Activated T-helper 1 cell treated with anti-CD3 and anti-CD28 coated beads, Interleukin-12 subunit alpha, Interleukin-12 subunit beta, Interleukin-2, Interleukin-4 antibody, amounts not matched to agents 30 ng/mL and 10 ng/mL and 1 ng/mL, durations not matched to agents 14 hours and 24 hours and 36 hours (primary cell): Measurements from ENCODE around the gene GARS1. TPM values are rescaled to one million over a fixed set of nuclear protein-coding genes. Genes with fewer than 3 reads are reported as not detected.

Experiments
- DNase-seq: peaks from one replicate; pipeline ENCODE4 v3.0.0; 2021; ENCODE audit warnings: low spot score
- H3K27ac Mint-ChIP-seq: one replicate; pipeline ENCODE4 v1.8.0; 2021; ENCODE audit warnings: mild to moderate bottlenecking, mixed read lengths
- H3K27me3 Mint-ChIP-seq: one replicate; pipeline ENCODE4 v1.8.0; 2022; ENCODE audit warnings: mild to moderate bottlenecking, moderate library complexity, mixed read lengths; ENCODE audit not compliant: insufficient read depth
- H3K36me3 Mint-ChIP-seq: one replicate; pipeline ENCODE4 v1.8.0; 2021; ENCODE audit warnings: low read depth, mixed read lengths
- H3K4me1 Mint-ChIP-seq: one replicate; pipeline ENCODE4 v1.8.0; 2021; ENCODE audit warnings: low read depth, mixed read lengths
- H3K4me3 Mint-ChIP-seq: one replicate; pipeline ENCODE4 v1.8.0; 2021; ENCODE audit warnings: mild to moderate bottlenecking, moderate library complexity, mixed read lengths
- H3K9me3 Mint-ChIP-seq: one replicate; pipeline ENCODE4 v1.8.0; 2021; ENCODE audit warnings: mixed read lengths
- intact Hi-C: fragments of 100-400 bp; cut with micrococcal nuclease; formaldehyde crosslinking; loops from one replicate; pipeline ENCODE4 v1.15.1; 2024
- total RNA-seq: library from RNA; stranded (reverse); gene quantifications from 2 replicates; pipeline ENCODE4 v1.2.3, GENCODE V29; 2022

GARS1 gene
- total RNA-seq, 1 donor from 2014 or later = 250 TPM

- H3K4me1 Mint-ChIP-seq = no peaks in the 10 kb centered on the region
- no peaks in the 10 kb centered on the region for H3K9me3 Mint-ChIP-seq
- H3K36me3 Mint-ChIP-seq = no peaks in the 10 kb centered on the region
- DNase-seq = no peak
- no peak overlapping the region for H3K27ac Mint-ChIP-seq
- H3K27me3 Mint-ChIP-seq = peaks cover 2% of the 10 kb centered on the region
- intact Hi-C loops = no loop called here
- H3K4me3 Mint-ChIP-seq = no peak overlapping the region
Measured at GRCh38 chr7:30665449-30665848, 70.8 kb downstream of the GARS1 start.

DNA sequence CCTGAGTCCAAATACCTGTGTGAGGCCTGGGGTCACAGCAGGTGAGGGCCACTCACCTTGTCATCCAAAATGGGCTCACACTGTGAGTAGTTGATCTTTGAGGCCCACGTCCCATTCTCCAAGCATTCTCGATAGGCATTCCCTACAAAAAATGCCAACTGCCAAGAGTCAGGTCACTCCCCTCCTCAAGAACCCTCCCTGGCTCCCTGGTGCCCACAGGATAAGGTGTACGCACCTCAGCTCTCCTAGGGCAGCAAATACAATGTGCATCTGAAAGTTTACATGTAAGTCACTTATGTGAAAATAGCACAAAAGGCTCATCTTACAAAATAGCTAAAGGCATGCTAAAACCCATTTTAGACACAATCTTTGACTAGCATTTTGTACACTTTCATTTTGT, 72.5 kb downstream of the GARS1 start:
- Mint-ChIP-seq H3K4me3 (no peak overlapping the region), H3K36me3 (no peaks in the 10 kb centered on the region), H3K9me3 (no peaks in the 10 kb centered on the region), H3K27ac (no peak overlapping the region), H3K4me1 (no peaks in the 10 kb centered on the region), H3K27me3 (no peaks in the 10 kb centered on the region)
- intact Hi-C loops = no loop called here
- DNase-seq = no peak

DNA sequence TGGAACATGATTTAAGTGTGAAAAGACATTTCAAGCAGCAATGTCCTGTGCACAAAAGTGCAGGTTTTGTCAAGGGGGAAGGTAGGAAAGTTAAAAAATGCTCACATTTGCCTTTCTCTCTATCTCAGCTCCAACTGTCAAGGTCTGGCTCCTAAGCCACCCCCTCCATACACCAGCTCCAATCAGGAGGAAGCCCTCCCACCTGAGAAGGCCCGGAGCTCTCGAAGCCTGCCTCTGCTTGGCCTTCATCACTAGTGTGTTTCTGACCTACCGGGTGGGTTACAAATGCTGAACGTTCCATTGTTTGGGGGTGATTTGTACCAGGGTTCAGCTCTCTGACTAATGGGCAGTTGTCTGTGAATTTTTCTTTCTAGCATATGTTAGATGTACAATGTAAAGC, 73.4 kb downstream of the GARS1 start:
- no peaks in the 10 kb centered on the region for H3K4me1 Mint-ChIP-seq
- no peak for DNase-seq

DNA sequence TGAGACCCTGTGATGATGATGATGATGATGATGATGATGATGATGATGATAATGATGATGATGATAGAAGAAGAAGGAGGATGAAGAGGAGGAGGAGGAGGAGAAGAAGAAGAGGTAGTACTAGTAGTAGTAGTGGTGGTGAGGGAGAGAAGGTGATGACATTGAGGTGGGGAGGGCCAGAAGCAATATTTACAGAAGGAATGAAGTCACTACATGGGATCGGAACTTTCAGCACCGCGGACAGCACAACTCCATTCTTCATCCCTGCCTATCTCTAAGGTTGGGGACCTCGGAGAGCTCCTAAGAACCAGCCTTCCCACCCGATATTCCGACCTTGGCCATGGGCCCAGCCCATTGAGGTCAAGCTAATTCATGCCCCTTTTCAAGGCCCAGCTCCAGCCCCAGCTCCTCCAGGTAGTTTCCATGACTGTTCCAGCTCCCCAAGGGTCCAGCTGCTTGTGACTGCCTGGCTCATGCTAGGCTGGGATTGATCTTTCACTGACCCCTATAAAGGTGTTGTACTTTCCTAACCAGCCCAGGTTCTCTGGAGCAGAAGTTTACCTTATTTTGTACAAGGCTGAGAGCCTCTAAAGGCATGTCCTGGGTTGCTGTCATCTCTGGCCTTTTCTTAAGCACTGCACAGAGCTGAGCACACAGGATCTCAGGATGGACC, 77.3 kb downstream of the GARS1 start:
- H3K36me3 Mint-ChIP-seq = no peaks in the 10 kb centered on the region
- no peak for DNase-seq
- H3K4me3 Mint-ChIP-seq = no peak overlapping the region
- intact Hi-C loops = no loop called here
- no peak overlapping the region for H3K27ac Mint-ChIP-seq
- no peaks in the 10 kb centered on the region for H3K9me3 Mint-ChIP-seq
- H3K27me3 Mint-ChIP-seq = peaks cover 4% of the 10 kb centered on the region
- no peaks in the 10 kb centered on the region for H3K4me1 Mint-ChIP-seq

More for the DNA sequence above, 73.4 kb downstream of the GARS1 start:
- Mint-ChIP-seq H3K27me3 (no peaks in the 10 kb centered on the region), H3K4me3 (no peak overlapping the region), H3K36me3 (no peaks in the 10 kb centered on the region), H3K27ac (no peak overlapping the region), H3K9me3 (no peaks in the 10 kb centered on the region)
- intact Hi-C loops = no loop called here

- no peak overlapping the region for H3K4me3 Mint-ChIP-seq
- peaks cover 18% of the 10 kb centered on the region for H3K27me3 Mint-ChIP-seq
- H3K9me3 Mint-ChIP-seq = no peaks in the 10 kb centered on the region
- H3K36me3 Mint-ChIP-seq = no peaks in the 10 kb centered on the region
- H3K27ac Mint-ChIP-seq = no peak overlapping the region
- intact Hi-C loops = no loop called here
- DNase-seq = no peak
- H3K4me1 Mint-ChIP-seq = no peaks in the 10 kb centered on the region
Measured at GRCh38 chr7:30674420-30674819, 79.7 kb downstream of the GARS1 start.

DNA sequence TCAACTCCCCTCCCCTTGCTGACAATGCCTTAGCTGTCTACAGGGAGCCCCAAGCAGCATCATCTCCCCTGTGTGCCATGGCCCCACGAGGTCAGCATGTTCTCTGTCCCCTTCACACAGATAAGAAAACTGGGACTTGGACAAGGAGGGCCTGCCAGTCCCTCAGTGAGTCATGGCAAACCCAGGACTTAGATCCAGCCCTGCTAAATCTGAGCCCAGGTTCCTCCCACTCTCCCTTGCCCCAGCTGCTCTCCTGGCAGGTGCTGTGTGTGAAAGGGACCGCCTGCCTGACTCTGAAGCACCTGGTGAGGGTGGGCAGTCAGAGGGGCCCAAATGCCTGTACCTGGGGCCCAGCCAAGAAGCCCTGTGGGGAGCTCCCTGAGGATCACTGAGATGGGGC, 80.2 kb downstream of the GARS1 start:
- intact Hi-C loops = no loop called here
- Mint-ChIP-seq H3K4me3 (no peak overlapping the region), H3K27ac (no peak overlapping the region), H3K9me3 (no peaks in the 10 kb centered on the region), H3K36me3 (no peaks in the 10 kb centered on the region), H3K4me1 (no peaks in the 10 kb centered on the region), H3K27me3 (peaks cover 23% of the 10 kb centered on the region)
- no peak for DNase-seq

DNA sequence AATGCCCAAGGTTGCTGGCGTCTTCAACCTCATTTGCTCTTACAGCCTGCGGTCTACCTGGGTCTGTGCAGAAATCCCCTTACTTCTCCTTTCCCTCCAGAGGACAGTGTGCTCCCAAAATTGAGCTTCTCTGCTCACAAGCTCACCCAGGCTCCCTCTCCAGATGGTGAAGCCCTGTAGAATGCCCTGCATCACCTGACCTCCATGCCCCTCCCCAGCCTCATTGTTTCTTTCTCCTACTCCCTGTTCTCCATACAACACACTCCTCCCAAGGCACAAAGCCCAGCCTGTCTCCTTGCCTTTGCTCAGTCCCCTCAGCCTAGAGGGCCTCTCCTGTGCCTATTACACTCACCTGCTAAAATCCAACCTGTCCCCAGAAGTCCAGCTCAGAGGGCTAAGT, 84.1 kb downstream of the GARS1 start:
- Mint-ChIP-seq H3K27ac (no peak overlapping the region), H3K9me3 (no peaks in the 10 kb centered on the region)

DNA sequence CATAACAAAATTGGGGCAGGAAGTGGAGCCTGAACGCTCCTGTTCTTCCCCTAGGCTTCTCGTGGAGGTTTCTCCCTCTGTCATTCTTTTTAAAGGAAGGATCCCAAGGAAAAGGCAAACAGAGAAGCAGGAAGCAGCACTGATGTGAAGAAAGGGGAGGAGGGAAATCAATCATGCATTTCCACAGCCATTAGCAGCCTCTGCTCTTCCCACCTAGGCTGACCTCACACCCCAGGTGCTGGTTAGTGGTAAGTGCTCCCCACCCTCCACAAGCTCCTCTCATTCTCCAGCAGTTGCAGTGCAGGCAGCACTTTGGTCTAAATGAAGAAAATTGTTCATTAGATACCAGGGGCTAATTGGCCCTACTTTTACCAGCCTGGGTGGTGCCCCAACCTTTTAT, 85.0 kb downstream of the GARS1 start:
- no peak overlapping the region for H3K4me3 Mint-ChIP-seq
- H3K4me1 Mint-ChIP-seq = no peaks in the 10 kb centered on the region
- no peak overlapping the region for H3K27ac Mint-ChIP-seq
- intact Hi-C loops = no loop called here
- peaks cover 61% of the 10 kb centered on the region for H3K27me3 Mint-ChIP-seq
- no peaks in the 10 kb centered on the region for H3K9me3 Mint-ChIP-seq
- H3K36me3 Mint-ChIP-seq = no peaks in the 10 kb centered on the region
- DNase-seq = no peak

More for the DNA sequence above, 84.1 kb downstream of the GARS1 start:
- intact Hi-C loops = no loop called here
- Mint-ChIP-seq H3K4me3 (no peak overlapping the region), H3K27me3 (peaks cover 55% of the 10 kb centered on the region), H3K36me3 (no peaks in the 10 kb centered on the region), H3K4me1 (no peaks in the 10 kb centered on the region)
- DNase-seq = no peak

- peak overlapping the region; percentile 65 for H3K4me3 Mint-ChIP-seq
- no peaks in the 10 kb centered on the region for H3K4me1 Mint-ChIP-seq
- DNase-seq = no peak
- no peaks in the 10 kb centered on the region for H3K36me3 Mint-ChIP-seq
- peaks cover 67% of the 10 kb centered on the region for H3K27me3 Mint-ChIP-seq
- no peaks in the 10 kb centered on the region for H3K9me3 Mint-ChIP-seq
- intact Hi-C loops = no loop called here
- no peak overlapping the region for H3K27ac Mint-ChIP-seq
Measured at GRCh38 chr7:30681331-30681797, 86.7 kb downstream of the GARS1 start.

DNA sequence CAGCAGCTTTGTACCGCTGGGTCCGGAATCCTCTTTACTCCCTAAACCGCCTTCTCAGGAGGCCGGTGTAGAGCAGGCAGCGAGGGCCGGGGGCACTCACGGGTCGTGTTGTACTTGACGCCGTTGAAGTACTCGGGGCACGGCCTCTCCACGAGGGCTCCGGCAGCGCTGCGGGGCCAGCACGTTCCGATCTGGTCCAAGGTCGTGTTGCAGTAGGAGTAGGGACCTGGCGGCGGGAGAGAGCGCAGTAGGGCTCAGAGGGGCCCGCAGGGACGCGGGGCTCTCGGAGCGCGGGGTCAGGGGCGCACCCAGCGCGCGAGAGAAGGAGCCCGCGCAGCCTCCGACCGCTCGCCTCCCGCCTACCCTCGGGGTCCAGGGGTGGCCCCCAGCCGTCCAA, 87.1 kb downstream of the GARS1 start:
- Mint-ChIP-seq H3K27me3 (peaks cover 64% of the 10 kb centered on the region), H3K4me3 (peak overlapping the region; percentile 65), H3K9me3 (no peaks in the 10 kb centered on the region), H3K27ac (no peak overlapping the region), H3K4me1 (no peaks in the 10 kb centered on the region), H3K36me3 (no peaks in the 10 kb centered on the region)
- no peak for DNase-seq
- intact Hi-C loops = loop anchor here (2.0 kb wide), 1 partner anchor 71 kb away; no protein-coding TSS in a partner anchor

- peak; percentile 10 for DNase-seq
- peaks cover 5% of the 10 kb centered on the region for H3K4me1 Mint-ChIP-seq
- peak within 1 kb of the TSS; percentile 65 for H3K4me3 Mint-ChIP-seq
- no peaks in the 10 kb centered on the region for H3K9me3 Mint-ChIP-seq
- H3K27me3 Mint-ChIP-seq = peaks cover 63% of the 10 kb centered on the region
- intact Hi-C loops = loop anchor here (2.0 kb wide), 1 partner anchor 72 kb away; no protein-coding TSS in a partner anchor
- no peaks in the 10 kb centered on the region for H3K36me3 Mint-ChIP-seq
- no peak within 1 kb of the TSS for H3K27ac Mint-ChIP-seq
Measured at GRCh38 chr7:30682212-30683083, 87.8 kb downstream of the GARS1 start, which contains the start of gene CRHR2. Gene CRHR2 (minus strand): TSS chr7:30682456. CDS start chr7:30682280, 176 bp downstream.

GRCh38 chr7:30683306-30683705, 88.6 kb downstream of the GARS1 start:
- no peaks in the 10 kb centered on the region for H3K36me3 Mint-ChIP-seq
- no peak overlapping the region for H3K27ac Mint-ChIP-seq
- H3K27me3 Mint-ChIP-seq = peaks cover 61% of the 10 kb centered on the region
- no peaks in the 10 kb centered on the region for H3K9me3 Mint-ChIP-seq
- intact Hi-C loops = loop anchor here (2.0 kb wide), 1 partner anchor 73 kb away; no protein-coding TSS in a partner anchor
- no peak overlapping the region for H3K4me3 Mint-ChIP-seq
- DNase-seq = no peak
- H3K4me1 Mint-ChIP-seq = peaks cover 10% of the 10 kb centered on the region
